H54 (cell line): Measurements from ENCODE around the gene PCDH11Y.
"Not testable (repeated sequence)": the region's sequence is repeated elsewhere in the genome, so short reads cannot be mapped to it uniquely, and the experiment has no call there.

ENCODE experiments used
- DNase-seq: peaks from one replicate; pipeline ENCODE4 v3.0.0; 2011; ENCODE audit warnings: low spot score, mixed read lengths; ENCODE audit not compliant: insufficient read length
- FAIRE-seq: peaks from 3 replicates; lab custom pipeline; 2011; peaks lifted over from hg19 to GRCh38; lab: Jason Lieb, UNC

PCDH11Y gene

DNA sequence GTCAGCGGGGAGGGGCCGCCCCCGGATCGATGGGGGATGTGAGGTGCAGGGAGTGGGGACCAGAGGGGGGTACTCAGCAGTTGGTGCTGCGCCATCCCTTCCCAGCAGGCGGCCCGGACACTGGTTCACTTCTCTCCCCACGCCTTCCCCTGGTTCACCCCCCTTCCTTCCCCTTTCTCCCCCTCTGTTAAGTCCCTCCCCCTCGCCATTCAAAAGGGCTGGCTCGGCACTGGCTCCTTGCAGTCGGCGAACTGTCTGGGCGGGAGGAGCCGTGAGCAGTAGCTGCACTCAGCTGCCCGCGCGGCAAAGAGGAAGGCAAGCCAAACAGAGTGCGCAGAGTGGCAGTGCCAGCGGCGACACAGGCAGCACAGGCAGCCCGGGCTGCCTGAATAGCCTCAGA, at the start of gene PCDH11Y:
Gene PCDH11Y, plus strand, starts transcription at position 240 of the 400 bp plus-strand sequence. CDS start 56,804 bp downstream, outside the sequence.
- not testable (repeated sequence) for DNase-seq, FAIRE-seq

DNA sequence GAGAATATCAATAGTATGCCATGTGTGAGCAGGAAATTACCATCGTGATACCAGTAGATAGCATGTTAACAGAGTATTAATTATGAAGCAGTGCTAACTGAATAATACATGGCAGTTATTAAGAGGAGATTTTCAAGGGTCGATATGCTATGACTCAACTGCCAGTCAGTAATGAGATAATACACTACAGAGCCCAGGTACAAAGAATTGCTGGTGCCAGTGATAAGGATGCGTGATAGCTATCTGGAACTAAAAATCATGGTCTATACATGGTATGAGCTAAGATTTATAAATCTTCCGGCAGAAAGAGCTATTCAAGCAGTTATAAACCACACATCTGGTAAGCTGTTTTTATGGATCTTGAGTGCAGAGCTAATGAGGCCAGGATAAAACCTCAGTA, 32.2 kb upstream of the PCDH11Y start:
- FAIRE-seq, DNase-seq: not testable (repeated sequence)

- not testable (repeated sequence) for FAIRE-seq, DNase-seq
Measured at GRCh38 chrY:4991743-4992400, 8.2 kb upstream of the PCDH11Y start.

GRCh38 chrY:4994892-4995291, 5.2 kb upstream of the PCDH11Y start:
- not testable (repeated sequence) for FAIRE-seq, DNase-seq

DNA sequence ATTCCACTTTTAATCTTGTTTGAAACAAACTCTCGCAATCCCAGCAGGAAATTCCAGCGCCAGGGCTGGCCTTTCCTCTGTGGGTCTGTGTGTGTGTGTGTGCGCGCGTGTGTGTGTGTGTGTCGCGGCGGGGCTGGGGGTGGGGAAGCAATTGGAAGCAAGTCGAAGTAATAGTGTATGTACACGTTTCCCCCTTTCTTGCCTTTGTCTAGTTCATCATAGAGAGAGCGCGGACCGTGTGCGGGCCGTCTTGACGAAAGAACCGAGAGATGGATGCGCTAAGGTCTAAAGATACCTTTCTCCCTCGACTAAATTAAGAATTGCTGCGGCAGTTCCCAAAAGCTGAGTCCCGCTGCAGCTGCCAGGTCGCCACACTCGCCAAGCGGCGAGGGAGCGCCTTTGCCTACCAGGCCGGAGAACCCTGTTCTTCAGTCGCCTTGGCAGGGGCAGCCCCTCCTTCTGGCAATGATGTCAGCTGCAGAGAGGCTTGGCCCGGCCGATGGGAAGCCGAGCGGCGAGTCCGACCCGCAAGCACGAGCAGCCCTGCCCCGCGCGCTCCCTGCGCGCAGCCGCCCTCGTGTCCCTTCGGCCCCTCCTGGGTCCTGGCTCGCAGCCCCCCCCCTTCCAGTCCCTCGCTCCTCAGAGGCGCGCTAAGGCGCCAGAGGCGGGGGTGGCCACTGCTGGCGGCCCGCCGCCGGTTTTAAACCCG, 2.5 kb downstream of the PCDH11Y start:
- not testable (repeated sequence) for FAIRE-seq, DNase-seq

DNA sequence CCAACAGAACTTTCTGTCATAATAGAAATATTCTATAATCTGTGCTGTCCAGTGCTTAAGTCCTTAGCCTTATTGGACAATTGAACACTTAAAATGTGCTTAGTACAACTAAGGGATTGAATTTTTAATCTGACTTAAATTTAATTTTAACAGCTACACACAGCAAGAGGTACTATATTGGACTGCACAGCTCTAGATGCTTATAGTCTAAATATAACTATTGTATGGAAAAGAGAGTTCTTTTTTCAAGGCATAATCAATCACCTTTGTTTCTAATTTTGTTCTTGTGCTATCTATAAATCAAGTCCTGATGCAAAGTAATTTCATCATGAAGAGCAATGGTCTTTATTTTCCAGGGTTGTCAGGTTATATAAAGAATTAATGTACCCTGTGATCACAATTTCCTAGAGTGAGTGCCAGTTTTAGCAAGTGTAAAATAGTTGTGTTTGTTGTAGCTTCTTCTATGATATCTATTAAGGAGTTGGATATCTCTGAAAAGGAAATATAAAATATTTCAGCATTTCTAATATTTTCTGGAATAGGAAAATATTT, 39.0 kb downstream of the PCDH11Y start:
- DNase-seq, FAIRE-seq: not testable (repeated sequence)

DNA sequence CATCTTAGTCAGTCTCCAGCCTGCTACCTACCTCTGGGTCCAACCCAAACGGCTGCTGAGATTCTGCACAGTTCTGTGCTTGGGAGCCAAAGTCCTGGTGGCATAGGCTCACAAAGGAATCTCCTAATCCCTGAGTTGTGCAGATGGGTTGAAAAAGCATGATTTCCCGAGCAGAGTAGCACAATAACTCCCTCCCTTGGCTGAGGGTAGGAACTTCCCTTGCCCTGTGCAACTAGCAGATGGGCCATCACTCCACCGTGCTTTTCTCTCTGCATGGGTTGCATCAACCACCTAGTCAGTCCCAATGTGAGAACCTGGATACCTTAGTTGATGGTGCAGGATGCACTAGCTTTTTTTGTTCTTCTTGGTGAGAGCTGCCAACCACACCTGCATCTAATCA, 82.9 kb downstream of the PCDH11Y start:
- DNase-seq, FAIRE-seq: not testable (repeated sequence)

- not testable (repeated sequence) for FAIRE-seq, DNase-seq
Measured at GRCh38 chrY:5182998-5183397, 182.9 kb downstream of the PCDH11Y start.

GRCh38 chrY:5215116-5215515, 215.0 kb downstream of the PCDH11Y start:
- not testable (repeated sequence) for FAIRE-seq

GRCh38 chrY:5324931-5325330, 324.8 kb downstream of the PCDH11Y start:
- not testable (repeated sequence) for FAIRE-seq, DNase-seq

More at GRCh38 chrY:5215116-5215515, 215.0 kb downstream of the PCDH11Y start:
- not testable (repeated sequence) for DNase-seq

DNA sequence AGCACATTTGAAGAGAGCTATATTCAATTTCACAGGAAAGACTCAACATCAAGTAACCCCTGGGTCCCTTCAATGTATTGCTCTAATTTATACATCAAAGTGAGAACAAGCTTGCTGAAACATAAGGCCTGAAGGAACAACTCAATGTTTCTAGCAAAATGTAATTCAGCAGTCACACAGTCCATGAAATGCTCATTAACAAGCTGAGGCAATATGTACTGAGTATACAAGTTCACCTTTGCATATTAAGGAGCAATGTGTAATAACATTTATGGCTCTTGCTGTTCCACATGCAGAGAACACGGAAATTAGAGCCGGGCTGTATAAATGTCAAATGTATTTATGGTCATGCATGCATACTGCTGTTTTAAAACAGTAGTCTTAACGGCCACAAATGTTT, 342.1 kb downstream of the PCDH11Y start:
- not testable (repeated sequence) for FAIRE-seq, DNase-seq

DNA sequence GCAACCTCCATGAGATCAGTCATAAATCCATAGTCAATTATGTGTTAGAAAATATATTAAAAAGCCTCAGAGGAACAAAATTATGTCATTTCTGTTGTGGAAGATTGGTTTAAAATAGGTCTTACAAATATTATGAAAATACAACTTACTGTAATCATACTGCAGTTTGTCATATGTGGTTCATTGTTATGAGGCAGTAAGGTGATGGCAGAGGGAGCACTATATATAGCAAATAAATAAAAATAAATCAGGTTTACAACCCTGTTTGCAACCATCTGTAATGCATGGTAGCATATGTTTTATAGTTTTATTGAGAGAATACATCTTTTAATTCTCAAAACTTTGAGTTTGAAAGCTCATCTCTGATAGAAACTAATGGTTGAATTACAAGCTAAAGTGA, 543.6 kb downstream of the PCDH11Y start:
- not testable (repeated sequence) for FAIRE-seq, DNase-seq

- DNase-seq, FAIRE-seq: not testable (repeated sequence)
Measured at GRCh38 chrY:5638589-5638988, 638.5 kb downstream of the PCDH11Y start.

GRCh38 chrY:5679265-5679664, 679.2 kb downstream of the PCDH11Y start:
- not testable (repeated sequence) for DNase-seq, FAIRE-seq

GRCh38 chrY:5708727-5709126, 708.6 kb downstream of the PCDH11Y start:
- not testable (repeated sequence) for FAIRE-seq, DNase-seq

DNA sequence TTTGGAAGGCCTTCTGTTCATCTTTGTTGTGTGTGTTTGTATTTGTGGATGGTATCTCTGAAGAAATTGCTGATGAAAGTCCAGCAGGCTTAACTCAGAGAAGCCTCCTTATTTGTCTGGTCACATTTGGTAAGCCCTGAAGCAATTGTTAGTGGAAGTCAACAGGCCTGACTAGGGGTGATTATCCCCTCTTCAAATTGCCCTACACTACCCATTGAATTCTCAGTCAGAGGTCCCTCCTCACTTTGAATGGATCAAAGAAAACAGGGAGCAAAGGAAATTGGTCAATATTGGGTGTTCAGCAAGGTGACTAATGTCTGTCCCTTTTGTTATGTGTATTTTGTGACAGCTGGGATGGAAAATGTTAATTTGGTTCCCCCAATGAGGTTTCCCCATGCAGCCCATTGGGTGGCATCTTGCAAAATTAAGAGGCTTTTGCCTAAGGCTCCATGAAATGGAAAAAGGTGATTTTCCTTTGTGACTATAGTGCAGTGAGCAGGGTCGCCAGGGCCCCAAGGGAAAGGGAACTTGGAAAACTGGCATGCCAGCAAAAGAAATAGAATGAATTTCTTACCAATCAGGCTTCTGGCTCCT, 709.8 kb downstream of the PCDH11Y start:
- not testable (repeated sequence) for FAIRE-seq

DNA sequence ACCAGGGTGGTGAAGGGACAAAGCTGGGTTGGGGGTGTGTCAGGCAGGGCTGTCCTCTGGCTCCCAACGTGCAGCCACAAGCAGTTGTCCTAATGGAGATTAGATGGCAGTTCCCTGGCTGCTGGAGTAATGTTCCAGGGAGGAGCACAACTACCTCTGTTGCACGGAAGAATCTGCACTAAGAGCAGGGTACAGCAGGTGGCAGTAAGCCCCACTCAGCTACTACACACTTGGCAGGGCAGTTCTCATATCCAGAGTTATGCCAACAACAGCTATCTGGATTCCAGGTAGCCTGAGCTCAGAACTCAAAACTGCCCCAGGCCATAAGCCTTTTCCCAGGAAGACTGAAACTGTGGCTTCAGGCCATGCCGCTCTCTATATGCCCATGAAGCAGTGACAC, 761.3 kb downstream of the PCDH11Y start:
- DNase-seq, FAIRE-seq: not testable (repeated sequence)

More for the DNA sequence above, 709.8 kb downstream of the PCDH11Y start:
- DNase-seq, result not testable (repeated sequence)

GRCh38 chrY:5776485-5776884, 776.4 kb downstream of the PCDH11Y start:
- FAIRE-seq, DNase-seq: not testable (repeated sequence)
